HCT116 (cell line): Measurements from ENCODE around the gene CACNA1S. TPM values are rescaled to one million over a fixed set of nuclear protein-coding genes. Genes with fewer than 3 reads are reported as not detected.

Experiments
- ATAC-seq: fragments of 200-7000 bp; cut with Tn5 transposase; 2 replicates; pipeline ENCODE4 v1.9.1; 2020; ENCODE audit warnings: mild to moderate bottlenecking, moderate library complexity
- BruUV-seq: library from RNA; stranded (reverse); fragments of 400-500 nt; replicated peaks from 2 replicates; lab custom pipeline; 2021; lab: Mats Ljungman, UMichigan
- CTCF ChIA-PET: fragments of 300-600 bp; sonication (Branson Sonifier 250); formaldehyde crosslinking; loops from one replicate; lab custom pipeline; 2021; ENCODE audit warnings: antibody characterized with exemption; lab: Charles Lee
- POLR2A ChIA-PET: fragments of 300-600, 350-600 bp; sonication (Branson Sonifier 250); formaldehyde crosslinking; loops from one replicate; lab custom pipeline; 2021; ENCODE audit warnings: antibody characterized with exemption; lab: Charles Lee
- RAD21 ChIA-PET, 2 experiments: fragments of 300-600 bp; sonication (Branson Sonifier 250); formaldehyde crosslinking; loops; one replicate each; lab custom pipeline; 2023; ENCODE audit warnings: low total read pairs in 2 of 2; ENCODE audit not compliant: uncharacterized antibody in 2 of 2, unreplicated experiment in 2 of 2, low non-redundant PET in 1 of 2; lab: Charles Lee
- DNase-seq: peaks from one replicate; pipeline ENCODE4 v3.0.0-alpha.2; 2010; ENCODE audit warnings: low read depth, low spot score
- H2AFZ ChIP-seq: fragments of 200-600 bp; shearing (Covaris generic), sonication (generic); 2 replicates; pipeline ENCODE4 v1.6.1; 2017; ENCODE audit warnings: low read depth, mixed run types, mixed read lengths, antibody characterized with exemption, low read length; ENCODE audit not compliant: poor library complexity, severe bottlenecking
- H3K27ac ChIP-seq: 2 replicates; pipeline ENCODE4 v1.5.1; 2012; ENCODE audit warnings: low read depth, low read length
- H3K27me3 ChIP-seq: fragments of 200-600 bp; sonication (generic); 2 replicates; pipeline ENCODE4 v1.6.1; 2016; ENCODE audit warnings: mixed run types, low read length, mixed read lengths; ENCODE audit not compliant: insufficient read depth
- H3K36me3 ChIP-seq, 2 experiments: fragments of 200-500 bp in 1 of 2; fragments of 200-600 bp in 1 of 2; sonication (Bioruptor generic) in 1 of 2; sonication (generic) in 1 of 2; 2 replicates each; pipeline versions ENCODE4 v1.5.1 to v1.6.1; 2014 to 2016; ENCODE audit warnings: low read length in 2 of 2, inconsistent platforms in 1 of 2, mixed read lengths in 1 of 2, mixed run types in 1 of 2; ENCODE audit not compliant: insufficient read depth in 2 of 2, control insufficient read depth in 1 of 2
- H3K4me1 ChIP-seq, 2 experiments: fragments of 200-600 bp in 1 of 2; sonication (generic) in 1 of 2; 2 replicates each; pipeline versions ENCODE4 v1.5.1 to v1.6.1; 2012 to 2017; ENCODE audit warnings: low read length in 2 of 2, inconsistent platforms in 1 of 2, mild to moderate bottlenecking in 1 of 2, mixed read lengths in 1 of 2, mixed run types in 1 of 2, moderate library complexity in 1 of 2; ENCODE audit not compliant: insufficient read depth in 2 of 2, control insufficient read depth in 1 of 2
- H3K4me2 ChIP-seq: fragments of 200-600 bp; sonication (generic); 2 replicates; pipeline ENCODE4 v1.6.1; 2017; ENCODE audit warnings: mixed run types, low read length, mixed read lengths
- H3K4me3 ChIP-seq, 2 experiments: fragments of 200-600 bp in 1 of 2; sonication (generic) in 1 of 2; replicated peaks in 1 of 2; 2 replicates each; pipeline ENCODE4 v1.5.1; 2011 to 2016; ENCODE audit warnings: low read length in 2 of 2, control low read depth in 1 of 2, low read depth in 1 of 2, mild to moderate bottlenecking in 1 of 2, mixed read lengths in 1 of 2, mixed run types in 1 of 2
- H3K79me2 ChIP-seq: fragments of 200-600 bp; sonication (generic); 2 replicates; pipeline ENCODE4 v1.6.1; 2017; ENCODE audit warnings: mild to moderate bottlenecking, mixed run types, low read length, moderate library complexity, mixed read lengths; ENCODE audit not compliant: insufficient read depth
- H3K9ac ChIP-seq: fragments of 200-600 bp; sonication (generic); 2 replicates; pipeline ENCODE4 v1.6.1; 2016; ENCODE audit warnings: low read length, mixed read lengths
- H3K9me2 ChIP-seq: fragments of 200-600 bp; sonication (generic), shearing (Covaris generic); 2 replicates; pipeline ENCODE4 v1.6.1; 2017; ENCODE audit warnings: mixed run types, mild to moderate bottlenecking, moderate library complexity; ENCODE audit not compliant: insufficient read depth
- H3K9me3 ChIP-seq, 2 experiments: fragments of 200-500 bp in 1 of 2; fragments of 200-600 bp in 1 of 2; sonication (Bioruptor generic) in 1 of 2; sonication (generic) in 1 of 2; 2 replicates each; pipeline ENCODE4 v1.6.1; 2014 to 2017; ENCODE audit warnings: low read length in 2 of 2, mixed read lengths in 2 of 2, inconsistent platforms in 1 of 2, low read depth in 1 of 2, mild to moderate bottlenecking in 1 of 2, mixed run types in 1 of 2, moderate library complexity in 1 of 2; ENCODE audit not compliant: control insufficient read depth in 1 of 2, insufficient read depth in 1 of 2
- H4K20me1 ChIP-seq: fragments of 200-600 bp; sonication (generic), shearing (Covaris generic); 2 replicates; pipeline ENCODE4 v1.6.1; 2017; ENCODE audit warnings: mixed run types, mild to moderate bottlenecking, moderate library complexity; ENCODE audit not compliant: insufficient read depth
- CBX3 ChIP-seq: IDR thresholded peaks from 2 replicates; pipeline ENCODE4 v1.6.1; 2012; ENCODE audit warnings: low read depth
- CEBPB ChIP-seq: IDR thresholded peaks from 2 replicates; pipeline ENCODE4 v1.6.1; 2012; ENCODE audit warnings: low read depth
- EGR1 ChIP-seq: IDR thresholded peaks from 2 replicates; pipeline ENCODE4 v1.6.1; 2012; ENCODE audit warnings: low read depth
- EZH2phosphoT487 ChIP-seq: fragments of 200-600 bp; IDR thresholded peaks from 2 replicates; pipeline ENCODE4 v1.6.1; 2018; ENCODE audit warnings: antibody characterized with exemption, borderline replicate concordance
- JUND ChIP-seq: IDR thresholded peaks from 2 replicates; pipeline ENCODE4 v1.6.1; 2012
- POLR2AphosphoS5 ChIP-seq: IDR thresholded peaks from 2 replicates; pipeline ENCODE4 v1.6.1; 2011; ENCODE audit warnings: mild to moderate bottlenecking, low read depth, low read length, moderate library complexity
- RAD21 ChIP-seq: IDR thresholded peaks from 2 replicates; pipeline ENCODE4 v1.6.1; 2012; ENCODE audit warnings: low read depth, mild to moderate bottlenecking
- SIN3A ChIP-seq: IDR thresholded peaks from 2 replicates; pipeline ENCODE4 v1.6.1; 2012; ENCODE audit warnings: low read depth
- SP1 ChIP-seq: IDR thresholded peaks from 2 replicates; pipeline ENCODE4 v1.6.1; 2012; ENCODE audit warnings: low read depth
- TCF7L2 ChIP-seq: IDR thresholded peaks from 2 replicates; pipeline ENCODE4 v1.7.0; 2011; ENCODE audit warnings: borderline replicate concordance, inconsistent platforms; ENCODE audit not compliant: insufficient read depth, insufficient read length; ENCODE audit errors: extremely low read depth
- ZNF274 ChIP-seq: fragments of 200-500 bp; sonication (Bioruptor generic); IDR thresholded peaks from 2 replicates; pipeline ENCODE4 v1.6.1; 2014; ENCODE audit warnings: mild to moderate bottlenecking, low read depth, low read length, inconsistent platforms
- intact Hi-C: fragments of 100-400 bp; cut with micrococcal nuclease; formaldehyde crosslinking; loops from 2 replicates; pipeline ENCODE4 v1.10.0; 2022
- total RNA-seq: library from RNA; stranded (reverse); gene quantifications from one replicate; pipeline ENCODE4 v1.2.1, GENCODE V29; 2021; ENCODE audit not compliant: unreplicated experiment
- TF ChIP-seq, protein P1 (sequence below), 3 experiments: fragments of 200-600 bp in 1 of 3; sonication (generic) in 1 of 3; IDR thresholded peaks in 2 of 3; conservative IDR thresholded peaks in 1 of 3; 2 replicates each; pipeline ENCODE4 v1.5.1; 2012 to 2017; ENCODE audit warnings: low read depth in 2 of 3, low read length in 2 of 3, antibody characterized with exemption in 1 of 3, borderline replicate concordance in 1 of 3, control low read depth in 1 of 3, mild to moderate bottlenecking in 1 of 3, mixed read lengths in 1 of 3, mixed run types in 1 of 3, moderate library complexity in 1 of 3; ENCODE audit not compliant: insufficient read depth in 1 of 3

CACNA1S gene
- total RNA-seq, 1 experiment from 2014 or later = not detected

DNA sequence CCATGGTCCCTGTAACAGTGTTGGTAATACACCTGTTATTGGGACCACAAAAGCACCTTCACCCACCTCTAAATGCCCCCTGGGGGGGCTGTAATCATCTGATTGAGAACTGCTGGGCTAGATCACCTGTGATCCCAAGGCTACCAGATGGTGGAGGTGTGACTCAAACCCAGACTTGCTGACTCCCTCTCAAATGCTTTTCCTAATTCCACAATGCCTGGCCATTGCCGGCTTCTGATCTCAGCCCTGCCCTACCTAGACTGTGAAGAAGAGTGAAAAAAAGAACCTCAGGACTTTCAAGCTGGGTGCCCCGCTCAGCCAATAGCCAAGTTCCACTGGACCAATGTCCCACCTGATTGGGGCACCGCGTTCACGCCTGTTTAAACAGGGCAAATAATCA, 32.5 kb upstream of the CACNA1S start:
- RAD21 ChIA-PET = no interaction called here
- H3K9me2 ChIP-seq = no peaks in the 10 kb centered on the region
- H3K79me2 ChIP-seq = no peaks in the 10 kb centered on the region
- no peak overlapping the region for H2AFZ ChIP-seq
- H3K36me3 ChIP-seq = peaks cover 37 to 44% of the 10 kb centered on the region in 2 experiments
- ATAC-seq (no peak), DNase-seq (no peak)
- H3K27ac ChIP-seq = no peak overlapping the region
- BruUV-seq = no TSS peak
- CTCF ChIA-PET = no interaction called here
- no peaks in the 10 kb centered on the region for H3K4me1 ChIP-seq
- no peaks in the 10 kb centered on the region for H3K9me3 ChIP-seq
- H3K4me2 ChIP-seq = no peak overlapping the region
- no peak overlapping the region for H3K9ac ChIP-seq
- intact Hi-C loops = no loop called here
- TF ChIP-seq EGR1 = no peak
- TF ChIP-seq CEBPB = no peak
- no peak for TF ChIP-seq POLR2AphosphoS5
- no peak for TF ChIP-seq EZH2phosphoT487
- TF ChIP-seq SP1 = no peak
- TF ChIP-seq ZNF274 = no peak
- TF ChIP-seq JUND = no peak
- no peak for TF ChIP-seq RAD21
- no peak for TF ChIP-seq TCF7L2
- TF ChIP-seq, protein P1, sequence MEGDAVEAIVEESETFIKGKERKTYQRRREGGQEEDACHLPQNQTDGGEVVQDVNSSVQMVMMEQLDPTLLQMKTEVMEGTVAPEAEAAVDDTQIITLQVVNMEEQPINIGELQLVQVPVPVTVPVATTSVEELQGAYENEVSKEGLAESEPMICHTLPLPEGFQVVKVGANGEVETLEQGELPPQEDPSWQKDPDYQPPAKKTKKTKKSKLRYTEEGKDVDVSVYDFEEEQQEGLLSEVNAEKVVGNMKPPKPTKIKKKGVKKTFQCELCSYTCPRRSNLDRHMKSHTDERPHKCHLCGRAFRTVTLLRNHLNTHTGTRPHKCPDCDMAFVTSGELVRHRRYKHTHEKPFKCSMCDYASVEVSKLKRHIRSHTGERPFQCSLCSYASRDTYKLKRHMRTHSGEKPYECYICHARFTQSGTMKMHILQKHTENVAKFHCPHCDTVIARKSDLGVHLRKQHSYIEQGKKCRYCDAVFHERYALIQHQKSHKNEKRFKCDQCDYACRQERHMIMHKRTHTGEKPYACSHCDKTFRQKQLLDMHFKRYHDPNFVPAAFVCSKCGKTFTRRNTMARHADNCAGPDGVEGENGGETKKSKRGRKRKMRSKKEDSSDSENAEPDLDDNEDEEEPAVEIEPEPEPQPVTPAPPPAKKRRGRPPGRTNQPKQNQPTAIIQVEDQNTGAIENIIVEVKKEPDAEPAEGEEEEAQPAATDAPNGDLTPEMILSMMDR (IDR thresholded peaks at IDR 0.05 in 2 of 3, conservative IDR thresholded peaks at IDR 0.05 in 1 of 3; ENCODE audit: borderline replicate concordance in 1 of 3, insufficient read depth in 1 of 3, low read depth in 2 of 3, low read length in 2 of 3) = no peak
- TF ChIP-seq SIN3A = no peak
- no peak for TF ChIP-seq CBX3
- TF ChIP-seq, all 23 proteins: peak for 0
- no peak overlapping the region for H3K4me3 ChIP-seq
- no peaks in the 10 kb centered on the region for H4K20me1 ChIP-seq
- POLR2A ChIA-PET = no interaction called here
- H3K27me3 ChIP-seq = no peaks in the 10 kb centered on the region
